GM19023 (cell line): ENCODE measurements around the gene RNH1.

Experiments
- ATAC-seq: cut with Tn5 transposase; IDR thresholded peaks from one replicate; pipeline ENCODE4 v1.9.1; 2021; ENCODE audit warnings: mild to moderate bottlenecking, moderate library complexity; ENCODE audit not compliant: unreplicated experiment

RNH1 gene

GRCh38 chr11:499201-500076 lies 7.6 kb downstream of the RNH1 start:
- no peak for ATAC-seq

- no peak for ATAC-seq
These were observed 8.5 kb downstream of the RNH1 start for GRCh38 chr11:498297-499181.

- no peak for ATAC-seq
These were observed 9.3 kb downstream of the RNH1 start for GRCh38 chr11:497565-498296.

GRCh38 chr11:496834-497564 lies 10.0 kb downstream of the RNH1 start:
- ATAC-seq: no peak

- ATAC-seq: no peak
These were observed 11.5 kb downstream of the RNH1 start for GRCh38 chr11:495537-495931.

GRCh38 chr11:494761-495536 lies 12.1 kb downstream of the RNH1 start:
- no peak for ATAC-seq

GRCh38 chr11:492427-493226 lies 14.4 kb downstream of the RNH1 start:
- no peak for ATAC-seq

GRCh38 chr11:491358-491757 lies 15.7 kb downstream of the RNH1 start:
- ATAC-seq: no peak

GRCh38 chr11:490930-491260 lies 16.1 kb downstream of the RNH1 start:
- ATAC-seq: no peak

GRCh38 chr11:490186-490929 lies 16.7 kb downstream of the RNH1 start:
- no peak for ATAC-seq

GRCh38 chr11:489610-490185 lies 17.3 kb downstream of the RNH1 start:
- no peak for ATAC-seq

- ATAC-seq: no peak
These were observed 18.1 kb downstream of the RNH1 start for GRCh38 chr11:488992-489391.

- no peak for ATAC-seq
These were observed 18.5 kb downstream of the RNH1 start for GRCh38 chr11:488579-488978.

- no peak for ATAC-seq
These were observed 19.0 kb downstream of the RNH1 start for GRCh38 chr11:488062-488461.

- ATAC-seq: no peak
These were observed 19.4 kb downstream of the RNH1 start for GRCh38 chr11:487571-488021.

- no peak for ATAC-seq
These were observed 20.9 kb downstream of the RNH1 start for GRCh38 chr11:486189-486588.

GRCh38 chr11:484616-485015 lies 22.4 kb downstream of the RNH1 start:
- no peak for ATAC-seq

- no peak for ATAC-seq
These were observed 27.7 kb downstream of the RNH1 start for GRCh38 chr11:479311-479710.
